OCI-M1 (cell line): ENCODE data around the gene TMEM221.
A peak's percentile ranks its signal among the peaks of the same experiment; 100 is the strongest.
"Not testable (repeated sequence)": the region's sequence is repeated elsewhere in the genome, so short reads cannot be mapped to it uniquely, and the experiment has no call there.

ENCODE experiments used
- DNase-seq: peaks from one replicate; lab custom pipeline; 2025; lab: John Stamatoyannopoulos, UW

Gene TMEM221

GRCh38 chr19:17448131-17448967, at the start of gene TMEM221:
TSS of gene TMEM221 (minus strand) at chr19:17448668. CDS start at chr19:17448462, 206 bp downstream.
- DNase-seq, result peak; percentile 48

- DNase-seq, result no peak
Observed at GRCh38 chr19:17497149-17497798, 48.8 kb upstream of the TMEM221 start.

GRCh38 chr19:17496337-17496997, 48.0 kb upstream of the TMEM221 start:
- DNase-seq, result peak; percentile 87

- no peak for DNase-seq
Observed at GRCh38 chr19:17495639-17496296, 47.3 kb upstream of the TMEM221 start.

- no peak for DNase-seq
Observed at GRCh38 chr19:17491287-17491686, 42.8 kb upstream of the TMEM221 start.

- no peak for DNase-seq
Observed at GRCh38 chr19:17490411-17490810, 41.9 kb upstream of the TMEM221 start.

GRCh38 chr19:17489392-17490030, 41.0 kb upstream of the TMEM221 start:
- no peak for DNase-seq

GRCh38 chr19:17488593-17489391, 40.3 kb upstream of the TMEM221 start:
- peak; percentile 16 for DNase-seq

GRCh38 chr19:17487284-17488121, 39.0 kb upstream of the TMEM221 start:
- DNase-seq, result no peak

- DNase-seq, result no peak
Observed at GRCh38 chr19:17486545-17487240, 38.2 kb upstream of the TMEM221 start.

GRCh38 chr19:17484520-17485185, 36.2 kb upstream of the TMEM221 start:
- no peak for DNase-seq

- DNase-seq, result no peak
Observed at GRCh38 chr19:17483605-17484002, 35.1 kb upstream of the TMEM221 start.

GRCh38 chr19:17482877-17483604, 34.6 kb upstream of the TMEM221 start:
- no peak for DNase-seq

- no peak for DNase-seq
Observed at GRCh38 chr19:17481986-17482385, 33.5 kb upstream of the TMEM221 start.

- DNase-seq, result no peak
Observed at GRCh38 chr19:17479325-17479791, 30.9 kb upstream of the TMEM221 start.

GRCh38 chr19:17475541-17476115, 27.2 kb upstream of the TMEM221 start:
- DNase-seq, result no peak

GRCh38 chr19:17475011-17475540, 26.6 kb upstream of the TMEM221 start:
- DNase-seq, result not testable (repeated sequence)
